ENCODE measurements around the gene EPHB1.

DNA sequence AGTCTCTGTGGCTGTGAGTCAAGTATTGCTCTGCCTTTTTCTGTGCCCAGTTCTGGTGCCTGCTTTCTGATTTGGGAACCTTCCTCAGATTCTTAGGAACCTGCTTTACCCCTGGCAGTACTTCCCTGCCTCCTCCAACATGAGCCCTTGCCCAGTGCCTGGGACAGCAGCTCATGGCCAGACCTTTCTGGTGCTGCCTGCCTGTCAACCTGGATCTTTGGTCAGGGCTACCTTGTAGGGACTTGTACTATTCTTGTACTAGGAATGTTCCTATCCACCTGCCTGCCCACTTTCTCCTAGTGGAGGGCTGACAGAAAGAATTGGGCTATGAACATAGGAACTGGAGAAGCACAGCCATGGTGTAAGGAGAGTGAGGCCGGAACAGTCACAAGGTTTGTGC, 28.8 kb upstream of the EPHB1 start:
- TF ChIP-seq CTCF (IDR thresholded peaks at IDR 0.05; ENCODE audit: poor library complexity, severe bottlenecking) (no peak), POLR2AphosphoS5 (IDR thresholded peaks at IDR 0.05) (no peak), MXI1 (conservative IDR thresholded peaks at IDR 0.05; ENCODE audit: poor library complexity, severe bottlenecking) (no peak), EP300 (conservative IDR thresholded peaks at IDR 0.05; ENCODE audit: poor library complexity, severe bottlenecking) (no peak), EZH2 (IDR thresholded peaks at IDR 0.05; ENCODE audit: borderline replicate concordance, insufficient read depth, low read length, poor library complexity, severe bottlenecking) (no peak)
